Progenitor cell of endocrine pancreas (in vitro differentiated cells): Measurements from ENCODE around the gene PLCH1. TPM values are rescaled to one million over a fixed set of nuclear protein-coding genes. Genes with fewer than 3 reads are reported as not detected.

ENCODE experiments used
- DNase-seq: peaks from one replicate; pipeline ENCODE4 v3.0.0; 2021; ENCODE audit warnings: low spot score; ENCODE audit not compliant: unreplicated experiment
- H3K27ac Mint-ChIP-seq: 2 replicates; pipeline ENCODE4 v1.8.0; 2021; ENCODE audit warnings: mild to moderate bottlenecking, moderate library complexity, mixed read lengths
- H3K27me3 Mint-ChIP-seq: 2 replicates; pipeline ENCODE4 v1.8.0; 2021; ENCODE audit warnings: mixed read lengths
- H3K36me3 Mint-ChIP-seq: 2 replicates; pipeline ENCODE4 v1.8.0; 2022; ENCODE audit warnings: mixed read lengths; ENCODE audit not compliant: insufficient read depth
- H3K4me1 Mint-ChIP-seq: 2 replicates; pipeline ENCODE4 v1.8.0; 2021; ENCODE audit warnings: low read depth, mixed read lengths
- H3K4me3 Mint-ChIP-seq: 2 replicates; pipeline ENCODE4 v1.8.0; 2021; ENCODE audit warnings: low read depth, mild to moderate bottlenecking, moderate library complexity, mixed read lengths
- H3K9me3 Mint-ChIP-seq: 2 replicates; pipeline ENCODE4 v1.8.0; 2021; ENCODE audit warnings: low read depth, mixed read lengths
- total RNA-seq: library from RNA; stranded (reverse); gene quantifications from 2 replicates; pipeline ENCODE4 v1.2.1, GENCODE V29; 2021
- TF ChIP-seq, protein P1 (sequence below): fragments of 200-600 bp; sonication (generic); IDR thresholded peaks from one replicate; pipeline ENCODE4 v1.5.0; 2021; ENCODE audit warnings: antibody characterized with exemption, mild to moderate bottlenecking; ENCODE audit not compliant: unreplicated experiment

Gene PLCH1
- total RNA-seq, 1 donor from 2014 or later = 14.2 TPM

DNA sequence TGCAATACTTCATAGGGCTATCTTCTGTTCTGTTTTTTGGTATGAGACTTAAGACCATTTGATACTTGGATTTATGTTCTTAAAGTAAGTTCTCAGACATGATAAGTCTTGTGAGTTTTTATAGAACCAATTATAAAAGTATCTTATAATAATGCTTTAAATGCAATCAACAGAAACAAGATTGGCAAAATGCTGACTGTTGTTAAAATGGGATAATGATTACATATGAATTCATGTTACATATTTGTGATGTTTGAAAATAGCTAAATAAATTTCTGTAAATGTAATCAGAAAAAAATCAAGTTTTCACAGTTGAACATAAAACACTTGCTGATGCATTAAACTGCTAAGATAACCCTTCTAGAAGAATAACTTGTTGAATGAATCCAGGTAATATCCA, 148.3 kb downstream of the PLCH1 start:
- Mint-ChIP-seq H3K9me3 (no peaks in the 10 kb centered on the region), H3K27ac (no peak overlapping the region), H3K4me1 (peaks cover 20% of the 10 kb centered on the region), H3K36me3 (peaks cover 5% of the 10 kb centered on the region), H3K4me3 (no peak overlapping the region), H3K27me3 (no peaks in the 10 kb centered on the region)
- DNase-seq = no peak
- TF ChIP-seq, protein P1, sequence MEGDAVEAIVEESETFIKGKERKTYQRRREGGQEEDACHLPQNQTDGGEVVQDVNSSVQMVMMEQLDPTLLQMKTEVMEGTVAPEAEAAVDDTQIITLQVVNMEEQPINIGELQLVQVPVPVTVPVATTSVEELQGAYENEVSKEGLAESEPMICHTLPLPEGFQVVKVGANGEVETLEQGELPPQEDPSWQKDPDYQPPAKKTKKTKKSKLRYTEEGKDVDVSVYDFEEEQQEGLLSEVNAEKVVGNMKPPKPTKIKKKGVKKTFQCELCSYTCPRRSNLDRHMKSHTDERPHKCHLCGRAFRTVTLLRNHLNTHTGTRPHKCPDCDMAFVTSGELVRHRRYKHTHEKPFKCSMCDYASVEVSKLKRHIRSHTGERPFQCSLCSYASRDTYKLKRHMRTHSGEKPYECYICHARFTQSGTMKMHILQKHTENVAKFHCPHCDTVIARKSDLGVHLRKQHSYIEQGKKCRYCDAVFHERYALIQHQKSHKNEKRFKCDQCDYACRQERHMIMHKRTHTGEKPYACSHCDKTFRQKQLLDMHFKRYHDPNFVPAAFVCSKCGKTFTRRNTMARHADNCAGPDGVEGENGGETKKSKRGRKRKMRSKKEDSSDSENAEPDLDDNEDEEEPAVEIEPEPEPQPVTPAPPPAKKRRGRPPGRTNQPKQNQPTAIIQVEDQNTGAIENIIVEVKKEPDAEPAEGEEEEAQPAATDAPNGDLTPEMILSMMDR = no peak

DNA sequence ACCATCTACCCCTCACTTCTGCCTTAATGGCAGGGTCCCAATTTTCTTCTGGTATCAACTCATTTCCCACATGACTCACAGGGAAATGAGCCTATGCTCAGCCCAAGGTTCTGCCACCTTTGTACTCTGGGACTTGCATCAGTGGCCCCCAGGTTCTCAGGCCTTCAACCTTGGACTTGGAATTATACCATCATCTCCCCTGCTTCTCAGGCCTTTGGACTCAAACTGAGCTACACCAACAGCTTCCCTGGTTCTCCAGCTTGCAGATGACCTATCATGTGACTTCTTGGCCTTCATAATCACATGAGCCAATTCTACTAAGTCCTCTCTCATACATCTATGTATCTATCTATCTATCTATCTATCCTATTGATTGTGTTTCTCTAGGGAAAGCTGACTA, 149.5 kb downstream of the PLCH1 start:
- Mint-ChIP-seq H3K4me1 (peaks cover 19% of the 10 kb centered on the region), H3K4me3 (no peak overlapping the region), H3K36me3 (peaks cover 9% of the 10 kb centered on the region), H3K27ac (no peak overlapping the region), H3K9me3 (no peaks in the 10 kb centered on the region), H3K27me3 (no peaks in the 10 kb centered on the region)
- no peak for DNase-seq
- TF ChIP-seq, protein P1 = no peak

DNA sequence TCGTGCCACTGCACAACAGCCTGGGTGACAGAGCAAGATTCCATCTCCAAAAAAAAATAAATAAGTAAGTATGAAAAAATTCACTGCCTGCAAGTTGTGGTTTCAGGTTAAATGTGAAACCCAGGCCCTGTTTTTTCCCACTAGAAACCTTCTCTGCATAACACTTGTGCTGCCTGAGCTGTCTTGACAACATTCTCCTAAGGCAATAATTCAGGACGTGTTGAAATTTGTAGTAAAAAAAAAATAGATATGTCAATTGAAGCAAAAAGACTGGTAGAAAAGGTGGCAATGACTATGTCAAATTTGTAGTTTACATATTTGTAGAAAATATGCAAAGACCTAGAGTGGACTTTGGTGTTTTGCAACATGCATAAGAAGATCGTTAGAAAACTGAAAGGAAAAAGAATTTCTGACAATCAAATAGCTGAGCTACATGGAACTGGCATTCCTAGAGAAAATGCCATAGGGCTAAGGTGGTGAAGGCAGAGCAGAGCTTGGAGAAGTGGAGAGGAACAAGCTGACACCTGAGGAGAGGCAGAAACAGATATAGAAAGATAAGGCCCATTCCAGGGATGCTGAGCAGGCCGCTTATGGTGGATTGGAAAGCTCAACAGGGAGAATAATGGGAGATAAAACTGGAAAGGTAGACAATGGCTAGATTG, 150.2 kb downstream of the PLCH1 start:
- no peaks in the 10 kb centered on the region for H3K27me3 Mint-ChIP-seq
- H3K9me3 Mint-ChIP-seq = no peaks in the 10 kb centered on the region
- peaks cover 17% of the 10 kb centered on the region for H3K4me1 Mint-ChIP-seq
- TF ChIP-seq, protein P1 = no peak
- H3K4me3 Mint-ChIP-seq = no peak overlapping the region
- no peak for DNase-seq
- H3K36me3 Mint-ChIP-seq = peaks cover 9% of the 10 kb centered on the region
- no peak overlapping the region for H3K27ac Mint-ChIP-seq

DNA sequence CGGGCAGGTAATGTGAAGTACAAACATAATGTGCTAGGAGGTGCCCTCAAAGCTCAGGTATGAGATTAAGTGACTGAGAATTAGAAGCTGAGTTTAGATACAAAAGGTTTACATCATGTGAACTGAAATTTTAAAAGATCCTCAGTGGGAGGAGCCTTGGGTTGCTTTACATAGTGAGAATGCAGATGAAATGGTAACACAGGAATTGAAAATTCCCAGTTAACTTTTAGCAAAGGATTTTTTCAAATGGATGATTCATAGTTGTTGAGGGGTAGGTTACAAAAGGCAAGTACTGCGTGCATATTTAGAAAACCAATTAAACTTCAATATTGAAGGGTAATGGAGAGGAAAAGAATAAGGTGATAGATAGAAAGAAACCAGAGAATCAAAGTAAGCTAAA, 157.3 kb downstream of the PLCH1 start:
- Mint-ChIP-seq H3K36me3 (peaks cover 7% of the 10 kb centered on the region), H3K9me3 (no peaks in the 10 kb centered on the region), H3K27ac (no peak overlapping the region), H3K4me1 (no peaks in the 10 kb centered on the region), H3K27me3 (no peaks in the 10 kb centered on the region), H3K4me3 (no peak overlapping the region)
- TF ChIP-seq, protein P1 = no peak
- no peak for DNase-seq

DNA sequence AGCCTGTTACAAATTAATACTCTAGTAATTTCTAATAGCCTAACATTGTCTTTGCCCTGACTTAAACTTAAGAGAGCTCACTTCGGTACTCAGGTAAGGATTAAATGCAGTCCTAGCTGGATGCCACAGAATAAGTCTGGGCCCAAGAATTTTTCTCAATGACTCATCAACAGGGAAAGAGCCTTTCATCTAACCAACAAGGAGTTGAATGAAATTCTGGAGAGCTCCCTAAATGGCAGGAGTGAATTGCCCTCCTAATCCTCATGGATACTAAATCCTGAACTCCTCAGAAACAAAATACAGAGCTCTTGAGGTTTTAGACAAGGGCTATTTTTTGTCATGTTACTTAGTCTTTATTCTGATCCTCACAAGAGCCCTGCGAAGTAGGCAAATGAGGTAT, 159.5 kb downstream of the PLCH1 start:
- H3K27me3 Mint-ChIP-seq = no peaks in the 10 kb centered on the region
- DNase-seq = no peak
- H3K9me3 Mint-ChIP-seq = no peaks in the 10 kb centered on the region
- peaks cover 2% of the 10 kb centered on the region for H3K36me3 Mint-ChIP-seq
- H3K27ac Mint-ChIP-seq = no peak overlapping the region
- TF ChIP-seq, protein P1 = no peak
- no peak overlapping the region for H3K4me3 Mint-ChIP-seq
- no peaks in the 10 kb centered on the region for H3K4me1 Mint-ChIP-seq
